ENCODE measurements around the gene MERTK. TPM values are rescaled to one million over a fixed set of nuclear protein-coding genes. Genes with fewer than 3 reads are reported as not detected.

The MERTK gene
- polyA plus RNA-seq, 1 of the 3 experiments (the other 2 are of a cell fraction) = 9.6 TPM

- ChIA-PET CTCF (no interaction called here), POLR2A (no interaction called here)
- Histone ChIP-seq H3K4me2 (no peak overlapping the region), H3K79me2 (ENCODE audit: insufficient read depth) (no peaks in the 10 kb centered on the region), H3F3A (replicated peaks; ENCODE audit: insufficient read depth) (no peaks in the 10 kb centered on the region), H3K36me3 (replicated peaks in 1 of 2; ENCODE audit: control insufficient read depth in 1 of 2, insufficient read depth in 2 of 2, low read length in 1 of 2) (no peaks in the 10 kb centered on the region), H3K9me3 (no peaks in the 10 kb centered on the region), H2AFZ (ENCODE audit: low read depth) (no peak overlapping the region), H3K9me2 (no peaks in the 10 kb centered on the region), H3K27me3 (ENCODE audit: insufficient read depth) (no peaks in the 10 kb centered on the region), H3K9ac (no peak overlapping the region), H3K4me1 (ENCODE audit: control insufficient read depth in 1 of 2, insufficient read depth in 2 of 2, low read depth in 1 of 2, low read length in 1 of 2) (peaks cover 0 to 3% of the 10 kb centered on the region in 2 experiments; a peak in 2 of 4 replicates), H3K27ac (ENCODE audit: low read depth in 2 of 2, low read length in 1 of 2) (no peak overlapping the region), H3K4me3 (ENCODE audit: low read depth in 2 of 2, low read length in 1 of 2) (no peak overlapping the region), H4K20me1 (ENCODE audit: insufficient read depth) (no peaks in the 10 kb centered on the region)
- no peak for DNase-seq
- TF ChIP-seq NFIC (IDR thresholded peaks at IDR 0.05; ENCODE audit: borderline replicate concordance) = no peak
- no peak for TF ChIP-seq ELF1 (IDR thresholded peaks at IDR 0.05)
- TF ChIP-seq RAD21 (IDR thresholded peaks at IDR 0.05; ENCODE audit: low read length) = no peak
- no peak for TF ChIP-seq RFX5 (IDR thresholded peaks at IDR 0.05; ENCODE audit: low read length)
- no peak for TF ChIP-seq TCF12 (IDR thresholded peaks at IDR 0.05)
- TF ChIP-seq MXI1 (IDR thresholded peaks at IDR 0.05; ENCODE audit: low read depth, low read length) = no peak
- TF ChIP-seq USF1 (IDR thresholded peaks at IDR 0.05; ENCODE audit: borderline replicate concordance, low read depth) = no peak
- no peak for TF ChIP-seq REST (IDR thresholded peaks at IDR 0.05; ENCODE audit: low read depth, low read length)
- TF ChIP-seq GABPA (IDR thresholded peaks at IDR 0.05; ENCODE audit: low read depth) = no peak
- TF ChIP-seq FOXJ3 (CRISPR knock-in tag; IDR thresholded peaks at IDR 0.05) = no peak
- TF ChIP-seq MEF2A (IDR thresholded peaks at IDR 0.05; ENCODE audit: borderline replicate concordance, low read depth) = no peak
- no peak for TF ChIP-seq USF2 (IDR thresholded peaks at IDR 0.05; ENCODE audit: borderline replicate concordance, low read depth, low read length)
- no peak for TF ChIP-seq EP300 (IDR thresholded peaks at IDR 0.05; ENCODE audit: borderline replicate concordance in 1 of 2, low read depth in 1 of 2, low read length in 1 of 2)
- no peak for TF ChIP-seq SIN3A (IDR thresholded peaks at IDR 0.05; ENCODE audit: borderline replicate concordance, low read depth, low read length)
- 91% methylated on average over 5 of the region's 5 CpGs for WGBS (ENCODE audit: low lambda C conversion rate)
Observed at GRCh38 chr2:111936881-111937280, 38.5 kb downstream of the MERTK start.

- CTCF ChIA-PET = interaction anchor here (1.4 kb wide), 1 partner anchor 15 kb away, joined by 3 read pairs; no protein-coding TSS in a partner anchor
- H3K27ac ChIP-seq (ENCODE audit: low read depth in 2 of 2, low read length in 1 of 2) = no peak overlapping the region
- H3K9me2 ChIP-seq = no peaks in the 10 kb centered on the region
- no peak overlapping the region for H3K4me2 ChIP-seq
- H3F3A ChIP-seq (replicated peaks; ENCODE audit: insufficient read depth) = no peaks in the 10 kb centered on the region
- POLR2A ChIA-PET = no interaction called here
- DNase-seq = no peak
- TF ChIP-seq PBX3 (IDR thresholded peaks at IDR 0.05) (no peak), TAF1 (IDR thresholded peaks at IDR 0.05; ENCODE audit: borderline replicate concordance, low read depth, low read length) (no peak), IRF3 (IDR thresholded peaks at IDR 0.05; ENCODE audit: low read depth, low read length) (no peak), TCF12 (IDR thresholded peaks at IDR 0.05) (no peak), EZH2phosphoT487 (IDR thresholded peaks at IDR 0.05; ENCODE audit: borderline replicate concordance, low read depth) (no peak), NRF1 (IDR thresholded peaks at IDR 0.05; ENCODE audit: low read depth, low read length) (no peak), NFIC (IDR thresholded peaks at IDR 0.05; ENCODE audit: borderline replicate concordance) (no peak), ELF1 (IDR thresholded peaks at IDR 0.05) (no peak), GABPA (IDR thresholded peaks at IDR 0.05; ENCODE audit: low read depth) (no peak)
- peaks cover 0 to 3% of the 10 kb centered on the region in 2 experiments; a peak in 2 of 4 replicates for H3K4me1 ChIP-seq (ENCODE audit: control insufficient read depth in 1 of 2, insufficient read depth in 2 of 2, low read depth in 1 of 2, low read length in 1 of 2)
- H3K9me3 ChIP-seq = no peaks in the 10 kb centered on the region
- no peak overlapping the region for H3K9ac ChIP-seq
- no peak overlapping the region for H2AFZ ChIP-seq (ENCODE audit: low read depth)
- H3K79me2 ChIP-seq (ENCODE audit: insufficient read depth) = no peaks in the 10 kb centered on the region
- no peaks in the 10 kb centered on the region for H3K27me3 ChIP-seq (ENCODE audit: insufficient read depth)
- H4K20me1 ChIP-seq (ENCODE audit: insufficient read depth) = no peaks in the 10 kb centered on the region
- H3K4me3 ChIP-seq (ENCODE audit: low read depth in 2 of 2, low read length in 1 of 2) = no peak overlapping the region
- no peaks in the 10 kb centered on the region for H3K36me3 ChIP-seq (replicated peaks in 1 of 2; ENCODE audit: control insufficient read depth in 1 of 2, insufficient read depth in 2 of 2, low read length in 1 of 2)
Observed at GRCh38 chr2:111938392-111938791, 40.0 kb downstream of the MERTK start.

All from SK-N-SH (cell line).